CD14-positive monocyte (primary cell): Measurements from ENCODE around the gene SLC6A13. TPM values are rescaled to one million over a fixed set of nuclear protein-coding genes. Genes with fewer than 3 reads are reported as not detected.

Experiments
- DNase-seq, 3 donors: peaks; one replicate each; pipeline ENCODE4 v3.0.0-alpha.2; 2011 to 2022
- H2AFZ ChIP-seq: 2 replicates; pipeline ENCODE4 v1.6.0; 2012; ENCODE audit warnings: mild to moderate bottlenecking, low read depth, low read length, inconsistent platforms; ENCODE audit not compliant: insufficient read depth, poor library complexity, severe bottlenecking
- H3K27ac ChIP-seq, 2 donors: 1 replicate in 1 of 2; 2 replicates in 1 of 2; pipeline ENCODE4 v1.5.1; 2012 to 2013; ENCODE audit warnings: low read length in 2 of 2, control low read depth in 1 of 2, inconsistent platforms in 1 of 2, low read depth in 1 of 2, mild to moderate bottlenecking in 1 of 2
- H3K27me3 ChIP-seq, 2 donors: one replicate each; pipeline versions ENCODE4 v1.6.0 to v1.6.1; 2011 to 2013; ENCODE audit warnings: low read length in 2 of 2; ENCODE audit not compliant: control insufficient read depth in 2 of 2, insufficient read depth in 2 of 2
- H3K36me3 ChIP-seq, 2 donors: replicated peaks in 1 of 2; 1 replicate in 1 of 2; 2 replicates in 1 of 2; pipeline versions ENCODE4 v1.5.1 to v1.6.1; 2012 to 2013; ENCODE audit warnings: low read length in 2 of 2, control low read depth in 1 of 2, inconsistent platforms in 1 of 2, mild to moderate bottlenecking in 1 of 2; ENCODE audit not compliant: insufficient read depth in 2 of 2, control insufficient read depth in 1 of 2
- H3K4me1 ChIP-seq, 2 donors: 1 replicate in 1 of 2; 2 replicates in 1 of 2; pipeline versions ENCODE4 v1.5.1 to v1.6.1; 2012 to 2013; ENCODE audit warnings: low read length in 2 of 2, control low read depth in 1 of 2, inconsistent platforms in 1 of 2, mild to moderate bottlenecking in 1 of 2, moderate library complexity in 1 of 2; ENCODE audit not compliant: insufficient read depth in 2 of 2, control insufficient read depth in 1 of 2
- H3K4me2 ChIP-seq: replicated peaks from 2 replicates; pipeline ENCODE3; 2012; ENCODE audit warnings: low read length, moderate library complexity, mild to moderate bottlenecking; ENCODE audit not compliant: poor library complexity, severe bottlenecking; ENCODE audit errors: extremely low read depth
- H3K4me3 ChIP-seq, 3 experiments: fragments of 200-600 bp in 1 of 3; sonication (generic) in 1 of 3; replicated peaks in 1 of 3; 1 replicate in 2 of 3; 2 replicates in 1 of 3; pipeline ENCODE4 v1.5.1; 2011 to 2013; ENCODE audit warnings: low read length in 3 of 3, mild to moderate bottlenecking in 3 of 3, control low read depth in 2 of 3, low read depth in 2 of 3, inconsistent platforms in 1 of 3, moderate library complexity in 1 of 3
- H3K79me2 ChIP-seq: 2 replicates; pipeline ENCODE4 v1.6.0; 2012; ENCODE audit warnings: mild to moderate bottlenecking, control low read depth, inconsistent platforms, low read length, moderate library complexity; ENCODE audit not compliant: insufficient read depth
- H3K9ac ChIP-seq: 2 replicates; pipeline ENCODE4 v1.6.0; 2017; ENCODE audit warnings: low read length, mild to moderate bottlenecking; ENCODE audit not compliant: insufficient read depth, poor library complexity, severe bottlenecking
- H3K9me3 ChIP-seq, 2 donors: replicated peaks in 1 of 2; 1 replicate in 1 of 2; 2 replicates in 1 of 2; pipeline versions ENCODE4 v1.5.1 to v1.6.1; 2012 to 2013; ENCODE audit warnings: low read length in 2 of 2, control low read depth in 1 of 2; ENCODE audit not compliant: control insufficient read depth in 1 of 2, insufficient read depth in 1 of 2
- H4K20me1 ChIP-seq: 2 replicates; pipeline ENCODE4 v1.6.0; 2012; ENCODE audit warnings: mild to moderate bottlenecking, low read length, control low read depth, moderate library complexity; ENCODE audit not compliant: insufficient read depth
- H3K27ac Mint-ChIP-seq, 7 donors: one replicate each; pipeline ENCODE4 v1.8.0; 2020; ENCODE audit warnings: mild to moderate bottlenecking in 7 of 7, mixed read lengths in 7 of 7, moderate library complexity in 6 of 7, inconsistent platforms in 2 of 7
- H3K27me3 Mint-ChIP-seq, 3 donors: one replicate each; pipeline ENCODE4 v1.8.0; 2021 to 2022; ENCODE audit warnings: low read depth in 3 of 3, mild to moderate bottlenecking in 3 of 3, mixed read lengths in 3 of 3, moderate library complexity in 3 of 3, inconsistent platforms in 1 of 3
- H3K36me3 Mint-ChIP-seq, 2 donors: one replicate each; pipeline ENCODE4 v1.8.0; 2020; ENCODE audit warnings: mixed read lengths in 2 of 2, inconsistent platforms in 1 of 2, mild to moderate bottlenecking in 1 of 2
- H3K4me1 Mint-ChIP-seq: one replicate; pipeline ENCODE4 v1.8.0; 2020; ENCODE audit warnings: mild to moderate bottlenecking, mixed read lengths
- H3K4me3 Mint-ChIP-seq, 2 donors: one replicate each; pipeline ENCODE4 v1.8.0; 2020; ENCODE audit warnings: mild to moderate bottlenecking in 2 of 2, mixed read lengths in 2 of 2, moderate library complexity in 1 of 2
- H3K9me3 Mint-ChIP-seq, 7 donors: one replicate each; pipeline ENCODE4 v1.8.0; 2020 to 2022; ENCODE audit warnings: mixed read lengths in 7 of 7, mild to moderate bottlenecking in 6 of 7, moderate library complexity in 6 of 7, inconsistent platforms in 2 of 7
- WGBS: methylation state at CpG from one replicate; pipeline ENCODE4 v1.1.5; 2013; ENCODE audit warnings: missing lambda C conversion rate; ENCODE audit not compliant: insufficient coverage; 5-methylcytosine and 5-hydroxymethylcytosine counted together
- intact Hi-C, 2 donors: fragments of 100-400 bp; cut with micrococcal nuclease; formaldehyde crosslinking; loops; one replicate each; pipeline versions ENCODE4 v1.15.0 to v1.15.1; 2023
- polyA plus RNA-seq, 3 donors: library from polyadenylated mRNA; depleted of rRNA in 1 of 3; unstranded in 2 of 3; stranded (reverse) in 1 of 3; fragments of 300-500 nt in 2 of 3; fragments of >200 nt in 1 of 3; fragmentation: Illumina TruSeq in 2 of 3; gene quantifications; 1 replicate in 2 of 3; 2 replicates in 1 of 3; pipeline ENCODE4 v1.2.3, GENCODE V29; 2012 to 2021
- TF ChIP-seq, protein P1 (sequence below): fragments of 200-600 bp; IDR thresholded peaks from one replicate; pipeline ENCODE4 v1.8.0; 2022; ENCODE audit warnings: antibody characterized with exemption, mild to moderate bottlenecking

The SLC6A13 gene
- polyA plus RNA-seq, 3 donors, result 0.13 TPM; not detected in 2

DNA sequence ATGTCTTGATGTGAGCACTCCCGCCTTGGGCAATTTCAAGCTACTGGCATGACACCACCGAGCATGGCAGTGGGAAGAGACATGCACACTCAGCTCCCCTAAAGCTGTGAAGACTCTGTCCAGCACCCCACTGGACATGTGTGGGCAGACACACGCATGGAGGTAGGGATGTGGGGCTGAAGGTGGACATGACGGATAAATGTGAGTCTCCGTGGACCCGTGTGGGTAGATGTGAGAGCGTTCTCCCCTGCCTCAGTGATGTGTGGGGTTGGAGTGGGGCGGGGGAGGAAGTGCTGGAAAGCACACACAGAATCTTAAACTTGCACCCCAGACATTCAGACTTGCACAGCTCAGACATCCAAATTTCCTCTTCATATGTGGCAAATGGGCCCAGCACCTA, 61.3 kb downstream of the SLC6A13 start:
- Histone ChIP-seq H3K79me2 (no peaks in the 10 kb centered on the region), H4K20me1 (no peaks in the 10 kb centered on the region), H3K4me2 (no peak overlapping the region), H3K9me3 (peaks cover 0 to 9% of the 10 kb centered on the region in 2 donors), H3K9ac (no peak overlapping the region), H2AFZ (no peak overlapping the region), H3K36me3 (peaks cover 0 to 8% of the 10 kb centered on the region in 2 donors), H3K27ac (no peak overlapping the region), H3K27me3 (peaks cover 16 to 42% of the 10 kb centered on the region in 2 donors), H3K4me3 (no peak overlapping the region), H3K4me1 (peaks cover 4 to 10% of the 10 kb centered on the region in 2 donors)
- Mint-ChIP-seq H3K4me3 (peak overlapping the region in 1 of 2 donors; percentile 10), H3K27me3 (peaks cover 53 to 69% (median 53%) of the 10 kb centered on the region in 3 donors), H3K27ac (no peak overlapping the region), H3K9me3 (peaks cover 0 to 5% (median 2%) of the 10 kb centered on the region in 7 donors), H3K4me1 (peaks cover 6% of the 10 kb centered on the region), H3K36me3 (peaks cover 22 to 52% of the 10 kb centered on the region in 2 donors)
- intact Hi-C loops, result no loop called here
- 77% methylated on average over 4 of the region's 8 CpGs for WGBS
- DNase-seq, result no peak
- TF ChIP-seq, protein P1, sequence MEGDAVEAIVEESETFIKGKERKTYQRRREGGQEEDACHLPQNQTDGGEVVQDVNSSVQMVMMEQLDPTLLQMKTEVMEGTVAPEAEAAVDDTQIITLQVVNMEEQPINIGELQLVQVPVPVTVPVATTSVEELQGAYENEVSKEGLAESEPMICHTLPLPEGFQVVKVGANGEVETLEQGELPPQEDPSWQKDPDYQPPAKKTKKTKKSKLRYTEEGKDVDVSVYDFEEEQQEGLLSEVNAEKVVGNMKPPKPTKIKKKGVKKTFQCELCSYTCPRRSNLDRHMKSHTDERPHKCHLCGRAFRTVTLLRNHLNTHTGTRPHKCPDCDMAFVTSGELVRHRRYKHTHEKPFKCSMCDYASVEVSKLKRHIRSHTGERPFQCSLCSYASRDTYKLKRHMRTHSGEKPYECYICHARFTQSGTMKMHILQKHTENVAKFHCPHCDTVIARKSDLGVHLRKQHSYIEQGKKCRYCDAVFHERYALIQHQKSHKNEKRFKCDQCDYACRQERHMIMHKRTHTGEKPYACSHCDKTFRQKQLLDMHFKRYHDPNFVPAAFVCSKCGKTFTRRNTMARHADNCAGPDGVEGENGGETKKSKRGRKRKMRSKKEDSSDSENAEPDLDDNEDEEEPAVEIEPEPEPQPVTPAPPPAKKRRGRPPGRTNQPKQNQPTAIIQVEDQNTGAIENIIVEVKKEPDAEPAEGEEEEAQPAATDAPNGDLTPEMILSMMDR, result no peak

- Histone ChIP-seq H3K9ac (no peak overlapping the region), H3K27ac (no peak overlapping the region), H3K79me2 (no peaks in the 10 kb centered on the region), H3K27me3 (peaks cover 6 to 25% of the 10 kb centered on the region in 2 donors), H2AFZ (no peak overlapping the region), H3K36me3 (peaks cover 0 to 8% of the 10 kb centered on the region in 2 donors), H3K4me3 (no peak overlapping the region), H3K4me1 (peaks cover under 1 to 6% of the 10 kb centered on the region in 2 donors), H4K20me1 (no peaks in the 10 kb centered on the region), H3K4me2 (no peak overlapping the region), H3K9me3 (peaks cover 0 to 2% of the 10 kb centered on the region in 2 donors)
- Mint-ChIP-seq H3K4me3 (no peak overlapping the region), H3K36me3 (peaks cover 18 to 35% of the 10 kb centered on the region in 2 donors), H3K9me3 (peaks cover 0 to 5% (median 1%) of the 10 kb centered on the region in 7 donors), H3K27ac (no peak overlapping the region), H3K27me3 (peaks cover 35 to 52% (median 38%) of the 10 kb centered on the region in 3 donors), H3K4me1 (peaks cover 3% of the 10 kb centered on the region)
- 76% methylated on average over 4 of the region's 9 CpGs for WGBS
- intact Hi-C loops, result no loop called here
- TF ChIP-seq, protein P1, result no peak
- no peak for DNase-seq
These were observed 63.9 kb downstream of the SLC6A13 start for GRCh38 chr12:198705-199104.
